HTERT RPE-1 (cell line): ENCODE data around the gene IKZF5.

Source experiments
- in situ Hi-C: fragments of 300-500 bp; cut with MboI; formaldehyde crosslinking; loops from 4 replicates; pipeline ENCODE4 v1.14.3; 2020; ENCODE audit warnings: low sequenced_read_pairs

Gene IKZF5, protein sequence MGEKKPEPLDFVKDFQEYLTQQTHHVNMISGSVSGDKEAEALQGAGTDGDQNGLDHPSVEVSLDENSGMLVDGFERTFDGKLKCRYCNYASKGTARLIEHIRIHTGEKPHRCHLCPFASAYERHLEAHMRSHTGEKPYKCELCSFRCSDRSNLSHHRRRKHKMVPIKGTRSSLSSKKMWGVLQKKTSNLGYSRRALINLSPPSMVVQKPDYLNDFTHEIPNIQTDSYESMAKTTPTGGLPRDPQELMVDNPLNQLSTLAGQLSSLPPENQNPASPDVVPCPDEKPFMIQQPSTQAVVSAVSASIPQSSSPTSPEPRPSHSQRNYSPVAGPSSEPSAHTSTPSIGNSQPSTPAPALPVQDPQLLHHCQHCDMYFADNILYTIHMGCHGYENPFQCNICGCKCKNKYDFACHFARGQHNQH

DNA sequence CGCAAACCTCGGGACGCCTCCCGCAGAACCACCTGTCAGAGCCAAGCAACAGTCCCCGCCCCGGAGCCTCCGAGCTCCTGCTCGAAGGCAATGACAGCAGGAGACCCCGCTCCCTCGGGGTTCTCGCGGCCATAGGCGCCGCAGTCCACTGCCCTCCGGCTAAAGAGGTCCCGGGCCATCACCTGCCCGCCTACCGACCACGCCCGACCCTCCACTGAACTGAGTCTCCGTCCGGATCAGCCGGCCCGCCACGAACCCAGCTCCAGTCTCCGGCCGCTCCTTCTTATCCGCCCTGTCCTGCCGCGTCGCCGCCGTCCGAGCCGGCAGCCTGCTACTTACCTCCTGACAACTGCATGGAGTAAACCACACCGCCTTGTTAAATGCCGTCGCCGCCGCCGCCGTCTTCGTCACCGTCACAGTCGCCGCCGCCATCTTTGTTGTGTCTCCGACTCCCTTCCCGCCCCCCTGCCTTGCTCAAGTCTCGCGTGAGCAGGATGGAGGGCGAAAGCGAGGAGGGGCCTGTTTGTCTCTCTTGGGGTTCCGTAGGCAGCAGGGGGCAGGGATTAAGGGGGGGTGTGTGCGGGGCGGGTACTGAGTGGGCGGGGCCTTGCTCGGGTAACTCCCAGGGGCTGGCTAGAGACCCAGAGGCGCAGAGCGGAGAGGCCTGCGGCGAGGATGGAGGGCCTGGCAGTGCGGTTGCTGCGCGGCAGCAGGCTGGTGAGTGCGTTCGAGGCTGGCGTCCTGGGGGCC is at the start of gene IKZF5, which contains the start of gene ACADSB:
IKZF5 (minus strand) TSS at position 441 of the 750 bp plus-strand sequence. CDS start 10,170 bp downstream, outside the sequence.
ACADSB (plus strand) TSS at position 652 of the 750 bp plus-strand sequence; CDS start at position 676, 24 bp downstream.
- in situ Hi-C loops: no loop called here

DNA sequence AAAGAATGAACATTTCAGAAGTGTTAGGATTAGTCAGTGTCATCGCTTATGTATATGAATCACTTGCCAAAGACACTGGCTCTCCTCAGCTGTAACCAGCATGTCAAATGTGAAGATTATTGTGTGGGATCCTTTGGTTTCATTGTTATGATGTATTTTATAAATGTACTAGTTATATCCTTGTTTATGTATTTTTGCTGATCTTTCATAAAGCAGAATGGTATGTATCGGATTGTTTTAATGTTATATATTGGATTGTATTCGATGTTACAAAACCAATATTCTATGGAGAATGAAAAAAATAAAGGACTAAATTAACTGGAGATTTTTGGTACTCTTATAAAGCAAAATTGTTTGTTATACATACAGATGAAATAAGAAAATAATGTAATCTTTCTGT is 49.4 kb upstream of the IKZF5 start:
- in situ Hi-C loops: no loop called here

DNA sequence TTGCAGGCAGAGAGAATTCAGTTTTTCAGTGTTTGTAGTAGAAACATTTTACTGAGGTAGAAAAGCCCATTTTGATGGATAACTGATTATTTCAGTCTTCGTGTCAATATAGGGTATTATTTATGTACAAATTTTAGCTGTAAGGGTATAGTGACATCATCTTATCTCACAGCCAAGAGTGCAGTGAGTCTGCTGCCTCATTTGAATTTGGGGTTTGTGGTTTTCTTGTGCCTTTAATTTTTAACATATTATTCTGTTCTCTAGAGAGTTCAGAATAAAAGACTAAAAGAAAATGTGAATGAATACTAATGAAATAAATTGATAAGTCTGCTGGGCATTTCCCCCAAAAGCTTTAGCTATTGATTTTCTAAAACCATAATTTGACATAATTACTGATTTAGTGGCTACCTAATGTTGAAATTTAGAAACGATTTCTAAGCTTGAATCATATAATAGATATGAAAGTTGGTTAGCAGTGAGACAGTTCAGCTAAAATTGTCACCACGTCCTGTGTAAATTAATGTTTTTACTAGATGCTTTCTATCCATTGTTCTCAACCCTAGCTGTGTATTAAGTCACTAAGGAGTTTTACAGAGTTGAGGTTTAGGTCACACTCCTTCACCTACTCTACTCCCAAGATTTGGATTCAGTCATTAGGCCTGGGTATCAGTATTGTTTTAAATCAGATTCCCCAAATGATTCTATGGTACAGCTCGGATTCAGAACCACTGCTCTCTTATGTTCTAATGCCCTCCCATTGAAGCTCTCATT is 37.6 kb upstream of the IKZF5 start:
- in situ Hi-C loops: no loop called here

DNA sequence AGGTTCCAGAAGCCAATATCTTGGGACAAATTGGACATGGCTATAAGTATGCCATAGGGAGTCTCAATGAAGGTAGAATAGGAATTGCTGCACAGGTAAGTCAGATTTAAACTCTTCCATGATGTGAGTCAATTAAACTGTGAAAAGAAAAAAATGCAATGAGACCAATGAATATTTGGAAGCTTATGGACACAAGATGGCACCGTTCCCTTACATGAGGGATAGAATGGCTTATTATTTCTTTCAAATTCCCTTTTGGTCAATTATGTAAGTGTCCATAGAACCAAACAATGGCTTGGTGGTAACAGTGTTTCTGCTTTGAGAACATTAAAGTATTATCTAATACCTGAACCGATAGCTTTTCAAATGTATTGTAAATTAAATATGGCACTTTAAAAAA is 35.8 kb upstream of the IKZF5 start:
- in situ Hi-C loops: no loop called here

DNA sequence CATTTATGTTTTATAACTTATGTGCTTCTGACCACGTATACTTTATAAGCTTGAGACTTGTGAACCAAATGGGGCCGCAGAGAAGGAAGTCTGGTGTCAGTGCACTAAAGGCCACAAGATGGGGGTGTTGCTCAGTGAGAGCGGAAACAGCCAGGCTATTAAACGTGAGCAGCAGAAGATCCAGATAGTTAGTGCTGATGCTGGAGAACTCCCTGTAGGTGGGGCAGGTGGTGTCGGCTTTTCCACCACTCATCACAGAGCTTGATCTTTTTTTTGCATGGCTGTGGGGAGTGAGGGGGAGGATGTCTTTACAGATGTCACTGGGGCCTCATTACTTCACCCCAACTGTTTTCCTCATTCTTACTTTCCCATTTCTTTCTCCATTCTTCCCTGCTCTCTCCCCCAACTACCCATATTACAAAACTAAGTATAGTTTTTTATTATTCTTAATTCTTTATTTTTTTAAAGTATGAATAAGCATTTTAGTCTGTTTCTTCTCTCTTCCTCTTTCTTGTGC is 34.9 kb upstream of the IKZF5 start:
- in situ Hi-C loops: no loop called here

DNA sequence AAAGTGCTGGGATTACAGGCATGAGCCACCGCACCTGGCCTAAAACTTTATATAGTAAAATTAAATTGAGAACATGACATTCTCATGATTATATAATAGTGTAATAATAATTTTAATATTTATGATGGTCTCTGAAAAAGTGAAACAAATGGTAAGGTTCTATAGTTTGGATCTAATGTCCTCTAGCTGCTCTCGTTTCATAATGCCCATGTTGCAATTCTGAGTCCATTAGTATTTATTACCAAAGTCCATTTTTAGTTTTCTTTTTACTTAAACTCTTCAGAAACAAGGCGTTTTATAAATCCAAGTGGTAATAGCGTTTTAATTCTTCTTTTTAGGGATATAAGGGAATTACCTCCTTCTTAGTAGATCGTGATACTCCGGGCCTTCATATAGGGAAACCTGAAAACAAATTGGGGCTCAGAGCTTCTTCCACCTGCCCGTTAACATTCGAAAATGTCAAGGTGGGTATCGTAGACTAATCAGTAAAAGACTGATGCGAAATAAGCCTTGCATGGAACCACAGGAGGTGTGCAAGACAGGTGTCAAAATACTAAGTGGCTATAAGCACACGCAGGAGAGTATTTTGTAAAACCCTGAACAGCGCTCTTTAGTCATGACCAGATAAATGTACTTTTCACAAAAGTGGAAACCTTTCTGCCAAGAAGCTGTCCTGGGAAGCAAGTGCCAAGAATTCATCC is 34.3 kb upstream of the IKZF5 start:
- in situ Hi-C loops: no loop called here

DNA sequence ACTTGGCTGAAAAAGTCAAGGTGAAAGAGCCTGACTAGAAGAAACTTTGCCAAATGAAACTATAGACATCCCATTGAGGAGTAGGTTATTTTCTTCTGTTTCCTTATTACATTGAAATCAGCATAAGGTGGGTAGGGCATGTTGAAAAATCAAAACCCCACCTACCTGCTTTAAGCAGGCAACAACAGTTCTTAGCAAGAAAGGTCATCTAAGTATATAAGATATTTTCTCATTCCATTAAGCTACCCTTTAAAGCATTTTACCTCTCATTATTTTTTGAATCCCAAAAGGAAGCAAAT is 31.0 kb upstream of the IKZF5 start:
- in situ Hi-C loops: no loop called here

DNA sequence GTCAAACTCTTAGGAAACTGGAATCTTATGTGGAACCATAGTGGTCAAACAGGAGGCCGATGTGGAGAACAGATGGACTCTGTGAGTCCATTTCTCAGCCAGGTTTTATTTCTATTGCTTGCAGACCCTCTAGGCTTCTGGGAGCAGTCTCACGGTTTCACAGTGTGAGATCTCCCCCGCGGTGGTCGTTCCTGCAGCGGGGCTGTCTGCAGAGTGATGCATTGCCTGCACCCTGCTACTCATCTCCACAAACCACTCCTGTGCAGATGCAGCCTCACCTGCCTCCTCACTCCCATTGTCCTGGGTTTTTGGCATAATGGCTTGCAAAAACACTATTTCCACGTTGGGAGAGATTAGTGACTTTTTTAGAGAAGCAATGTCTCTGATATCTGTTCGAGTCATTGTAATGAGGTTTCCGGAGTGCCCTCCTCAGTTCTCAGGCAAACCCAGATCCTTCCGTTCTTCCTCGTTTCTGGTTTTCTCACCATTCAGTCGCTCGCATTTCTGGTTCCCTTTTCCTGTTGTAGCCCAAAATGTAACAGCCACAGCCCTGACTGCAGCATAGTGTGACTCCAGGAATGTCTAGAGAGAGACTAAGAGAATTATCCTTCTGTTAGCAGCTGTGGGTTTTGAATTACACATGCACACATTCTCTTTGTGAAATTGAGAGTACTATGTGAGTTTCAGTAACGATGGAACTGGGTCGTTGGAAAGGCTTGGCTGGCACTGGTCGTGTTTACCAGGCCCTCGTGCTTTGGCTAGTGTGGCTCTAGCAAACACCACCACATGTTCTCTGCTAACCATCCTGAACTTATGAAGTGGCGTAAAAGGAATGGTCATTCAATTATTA is 30.4 kb upstream of the IKZF5 start:
- in situ Hi-C loops: no loop called here

DNA sequence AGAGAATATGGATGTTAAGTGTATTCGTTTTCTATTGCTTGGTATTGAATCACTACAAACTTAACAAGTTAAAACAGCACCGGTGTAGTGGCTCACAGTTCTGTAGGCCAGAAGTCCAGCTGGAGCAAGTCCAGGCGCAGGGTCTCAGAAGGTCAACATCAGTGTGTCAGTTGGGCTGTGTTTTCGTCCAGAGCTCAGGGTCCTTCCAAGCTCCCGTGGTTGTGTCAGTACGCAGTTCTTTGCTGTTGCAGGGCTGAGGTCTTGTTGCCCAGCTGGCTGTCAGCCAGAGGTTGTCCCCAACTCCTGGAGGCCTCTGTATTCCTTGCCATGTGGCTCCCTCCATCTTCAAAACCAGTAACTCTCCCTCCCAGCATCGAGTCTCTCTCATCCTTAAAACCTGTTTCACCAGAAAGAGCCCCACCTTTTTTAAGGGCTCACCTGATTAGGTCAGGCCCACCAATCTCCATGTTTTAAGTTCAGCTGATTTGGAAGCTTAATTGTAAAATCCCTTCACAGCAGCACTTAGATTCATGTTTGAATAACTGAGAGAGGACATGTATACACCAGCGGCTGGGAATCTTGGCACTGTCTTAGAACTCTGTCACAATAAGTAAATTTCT is 27.0 kb upstream of the IKZF5 start:
- in situ Hi-C loops: no loop called here

DNA sequence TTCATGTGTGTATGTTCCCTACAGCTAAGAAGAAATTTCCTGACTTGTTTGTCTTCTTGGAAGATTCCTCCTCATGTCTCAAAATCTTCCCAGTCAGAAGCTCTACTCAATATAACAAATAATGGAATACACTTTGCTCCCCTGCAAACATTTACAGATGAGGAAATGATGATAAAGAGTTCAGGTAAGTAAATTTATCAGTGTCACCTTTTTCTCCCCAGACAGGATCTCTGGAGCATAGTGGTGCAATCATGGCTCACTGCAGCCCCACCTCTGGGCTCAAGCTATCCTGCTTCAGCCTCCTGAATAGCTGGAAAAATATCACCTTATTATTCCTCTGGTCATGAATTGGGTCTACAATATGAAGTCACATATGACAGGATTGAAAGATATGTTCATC is 25.7 kb upstream of the IKZF5 start:
- in situ Hi-C loops: no loop called here

DNA sequence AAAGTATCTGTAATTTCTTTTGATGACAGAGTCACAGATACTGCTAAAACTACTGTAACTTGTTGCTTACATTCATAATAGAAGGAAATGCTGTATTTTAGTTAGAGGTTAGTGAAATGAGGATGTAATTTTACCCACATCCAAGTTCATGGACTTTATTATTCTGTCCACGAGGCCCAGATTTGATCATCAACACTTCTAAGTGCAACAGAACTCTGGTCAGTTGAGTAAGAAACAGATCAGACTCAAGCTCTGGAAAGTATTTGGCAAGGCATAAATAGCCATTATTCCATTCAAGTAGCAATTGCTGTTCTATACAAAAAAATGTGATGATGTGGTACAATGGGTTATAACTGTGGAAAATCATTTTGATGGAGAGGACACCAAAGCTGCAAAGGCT is 22.5 kb upstream of the IKZF5 start:
- in situ Hi-C loops: no loop called here

DNA sequence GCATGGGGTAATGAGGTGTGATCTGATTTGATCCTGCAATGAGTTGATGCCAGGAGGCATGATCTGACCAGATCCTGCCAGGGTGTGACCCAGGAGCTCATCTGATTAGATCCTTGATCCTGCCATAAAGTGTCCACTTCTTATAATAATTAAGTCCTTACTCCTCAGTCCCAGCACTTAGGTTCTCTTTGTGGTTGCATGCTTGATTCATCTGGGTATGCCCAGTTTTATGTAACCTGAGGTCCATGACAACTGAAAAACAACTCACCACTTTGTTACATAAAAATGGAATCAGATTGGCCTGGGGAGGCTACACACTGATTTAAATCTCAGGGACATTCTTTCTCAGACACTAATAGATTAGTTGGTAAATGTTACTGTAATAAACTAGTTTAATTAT is 19.3 kb upstream of the IKZF5 start:
- in situ Hi-C loops: no loop called here

DNA sequence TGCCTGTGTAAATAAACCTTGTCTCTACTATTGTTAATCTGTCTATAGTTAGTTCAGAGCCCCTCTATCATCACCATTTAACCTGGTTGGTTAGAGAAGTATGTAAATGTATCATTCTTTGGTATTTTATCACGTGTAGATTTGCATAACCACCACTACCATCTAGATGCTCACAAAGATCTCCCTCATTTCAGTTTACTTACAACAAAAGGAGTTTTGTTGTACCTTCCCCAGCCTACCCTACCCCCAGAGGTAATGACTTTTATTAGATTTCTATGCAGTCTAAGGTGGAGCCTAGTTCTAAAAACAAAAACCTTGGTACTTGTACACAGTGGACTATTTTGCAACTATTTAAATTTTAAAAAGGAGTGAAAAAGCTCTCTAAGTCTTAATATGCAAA is 17.7 kb upstream of the IKZF5 start:
- in situ Hi-C loops: no loop called here

DNA sequence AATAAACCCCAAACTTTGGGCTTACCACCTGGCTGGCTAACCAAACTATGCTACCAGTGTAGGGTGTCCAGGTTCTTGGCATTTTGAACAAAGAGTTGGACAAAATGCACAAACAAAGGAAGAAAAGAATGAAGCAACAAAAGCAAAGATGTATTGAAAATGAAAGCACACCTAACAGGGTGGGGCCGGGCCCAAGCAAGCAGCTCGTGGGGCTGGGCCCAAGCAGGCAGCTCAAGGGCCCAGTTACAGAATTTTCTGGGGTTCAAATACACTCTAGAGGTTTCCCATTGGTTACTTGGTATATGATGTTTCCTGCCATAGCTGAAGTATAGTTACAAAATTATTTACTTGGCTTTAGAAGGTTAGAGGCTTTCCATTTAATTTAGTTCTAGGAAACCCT is 15.9 kb upstream of the IKZF5 start:
- in situ Hi-C loops: no loop called here

DNA sequence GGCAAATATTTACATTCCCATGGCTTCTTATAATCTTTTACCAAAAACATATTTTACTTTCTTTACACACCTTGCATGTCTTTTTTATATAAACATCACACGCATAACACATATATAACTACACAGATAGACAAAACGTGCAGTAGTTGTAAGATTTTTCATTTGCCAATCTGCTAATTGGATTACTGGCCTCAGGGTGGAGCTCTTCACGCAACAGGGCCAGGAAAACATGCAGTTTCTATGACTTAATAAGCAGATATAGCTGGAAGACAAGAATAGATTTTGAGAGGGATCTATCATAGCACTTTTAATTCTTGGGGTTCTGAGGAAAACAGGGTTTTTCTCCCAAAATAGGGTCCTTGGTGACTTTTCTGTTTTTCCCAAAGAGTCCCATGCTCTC is 12.9 kb upstream of the IKZF5 start:
- in situ Hi-C loops: no loop called here

DNA sequence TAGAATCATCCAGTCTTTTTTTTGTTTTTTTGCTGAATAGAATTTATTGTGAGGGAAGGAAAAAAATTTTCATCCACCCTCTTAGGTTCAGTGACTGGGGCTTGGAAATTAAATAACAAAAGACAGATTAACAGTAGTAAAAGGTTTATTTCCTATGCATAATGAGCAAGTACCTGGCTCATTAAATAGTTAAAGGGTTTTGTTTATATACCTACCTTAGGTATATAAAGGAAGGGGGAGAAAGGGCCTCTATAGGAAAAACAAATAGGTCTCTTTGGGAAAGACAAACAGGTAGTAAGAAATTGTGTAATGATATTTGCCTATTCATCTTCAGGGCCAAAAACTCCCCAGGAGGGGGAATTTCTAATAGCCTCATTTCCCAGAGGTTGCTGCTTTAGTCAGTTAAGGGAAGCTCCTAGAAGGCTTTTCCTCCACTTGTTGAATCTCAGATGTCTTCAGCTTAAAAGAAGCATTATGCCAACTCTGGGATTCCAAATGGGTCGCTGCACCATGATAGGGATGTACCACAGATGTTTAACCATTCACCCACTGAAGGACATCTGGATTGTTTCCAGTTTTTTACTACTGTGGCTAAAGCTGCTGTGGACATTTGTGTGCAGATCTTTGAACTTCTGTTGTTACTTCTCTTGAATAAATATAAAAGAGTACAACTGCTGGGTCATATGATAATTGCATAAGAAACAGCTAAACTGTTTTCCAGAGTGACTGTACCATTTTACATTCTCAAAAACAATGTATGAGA is 11.5 kb upstream of the IKZF5 start:
- in situ Hi-C loops: no loop called here

DNA sequence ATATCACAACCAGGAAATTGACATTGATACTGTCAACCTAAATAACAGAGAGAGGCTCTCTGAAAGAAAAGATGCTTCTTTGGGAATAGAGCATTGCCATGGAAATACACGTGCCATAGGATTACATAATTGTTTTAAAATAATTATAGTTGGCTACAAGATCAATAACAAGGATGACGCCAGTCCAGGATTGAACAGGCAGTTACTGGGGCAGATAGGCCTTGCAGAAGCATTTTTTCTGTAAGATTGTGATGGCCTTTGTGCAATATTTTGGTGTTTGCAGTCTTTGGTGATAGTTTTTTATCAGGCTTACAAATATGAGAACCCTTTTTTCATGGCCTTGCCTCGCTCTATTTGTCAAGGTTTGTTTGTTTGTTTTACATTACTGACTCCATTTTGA is 10.7 kb upstream of the IKZF5 start:
- in situ Hi-C loops: no loop called here

DNA sequence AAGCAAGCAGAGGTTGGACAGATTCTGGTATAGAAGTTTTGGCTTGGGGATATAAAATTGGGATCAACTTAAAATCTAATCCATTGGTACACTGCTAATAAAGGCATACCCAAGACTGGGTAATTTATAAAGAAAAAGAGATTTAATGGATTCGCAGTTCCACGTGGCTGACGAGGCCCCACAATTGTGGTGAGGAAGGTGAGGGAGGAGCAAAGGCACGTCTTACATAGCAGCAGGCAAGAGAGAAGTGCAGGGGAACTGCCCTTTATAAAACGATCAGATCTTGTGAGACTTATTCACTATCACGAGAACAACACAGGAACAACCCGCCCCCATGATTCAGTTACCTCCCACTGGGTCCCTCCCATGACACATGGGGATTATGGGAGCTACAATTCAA is 9.9 kb upstream of the IKZF5 start:
- in situ Hi-C loops: no loop called here
